Astrocyte (in vitro differentiated cells and primary cell): ENCODE measurements around the gene ANKH. TPM values are rescaled to one million over a fixed set of nuclear protein-coding genes. Genes with fewer than 3 reads are reported as not detected.

ENCODE experiments used
- DNase-seq: peaks from one replicate; pipeline ENCODE4 v3.0.0-alpha.2; 2010; ENCODE audit warnings: low read depth
- FAIRE-seq: peaks from 2 replicates; lab custom pipeline; 2011; peaks lifted over from hg19 to GRCh38; lab: Jason Lieb, UNC
- H2AFZ ChIP-seq: 2 replicates; pipeline ENCODE4 v1.6.0; 2012; ENCODE audit warnings: low read depth, low read length, inconsistent platforms
- H3K27ac ChIP-seq: 2 replicates; pipeline ENCODE4 v1.5.1; 2011; ENCODE audit warnings: low read depth, low read length, inconsistent platforms
- H3K27me3 ChIP-seq: 2 replicates; pipeline ENCODE4 v1.6.0; 2011; ENCODE audit warnings: low read length, inconsistent platforms; ENCODE audit not compliant: insufficient read depth
- H3K36me3 ChIP-seq: 2 replicates; pipeline ENCODE4 v1.5.1; 2011; ENCODE audit warnings: low read length, inconsistent platforms; ENCODE audit not compliant: insufficient read depth
- H3K4me1 ChIP-seq: 2 replicates; pipeline ENCODE4 v1.5.1; 2011; ENCODE audit warnings: low read length, inconsistent platforms; ENCODE audit not compliant: insufficient read depth
- H3K4me2 ChIP-seq: 2 replicates; pipeline ENCODE4 v1.6.0; 2012; ENCODE audit warnings: low read length, inconsistent platforms
- H3K4me3 ChIP-seq: 2 replicates; pipeline ENCODE4 v1.5.1; 2011; ENCODE audit warnings: low read depth, mild to moderate bottlenecking, low read length, inconsistent platforms; ENCODE audit not compliant: insufficient read depth
- H3K79me2 ChIP-seq: 2 replicates; pipeline ENCODE4 v1.6.0; 2012; ENCODE audit warnings: mild to moderate bottlenecking, low read length, inconsistent platforms; ENCODE audit not compliant: insufficient read depth
- H3K9ac ChIP-seq: 2 replicates; pipeline ENCODE4 v1.6.0; 2012; ENCODE audit warnings: mild to moderate bottlenecking, low read length, inconsistent platforms
- H3K9me3 ChIP-seq: 2 replicates; pipeline ENCODE4 v1.5.1; 2012; ENCODE audit warnings: low read depth, mild to moderate bottlenecking, low read length, inconsistent platforms; ENCODE audit not compliant: insufficient read depth
- H4K20me1 ChIP-seq: 2 replicates; pipeline ENCODE4 v1.6.0; 2012; ENCODE audit warnings: low read length, inconsistent platforms; ENCODE audit not compliant: insufficient read depth
- H3K27ac Mint-ChIP-seq: one replicate; pipeline ENCODE4 v1.8.0; 2021; ENCODE audit warnings: mild to moderate bottlenecking, mixed read lengths; ENCODE audit not compliant: unreplicated experiment
- H3K27me3 Mint-ChIP-seq: one replicate; pipeline ENCODE4 v1.8.0; 2021; ENCODE audit warnings: low read depth, mixed read lengths; ENCODE audit not compliant: unreplicated experiment
- H3K36me3 Mint-ChIP-seq: one replicate; pipeline ENCODE4 v1.8.0; 2021; ENCODE audit warnings: low read depth, mixed read lengths; ENCODE audit not compliant: unreplicated experiment
- H3K4me1 Mint-ChIP-seq: one replicate; pipeline ENCODE4 v1.8.0; 2021; ENCODE audit warnings: low read depth, mixed read lengths; ENCODE audit not compliant: unreplicated experiment
- H3K4me3 Mint-ChIP-seq: one replicate; pipeline ENCODE4 v1.8.0; 2021; ENCODE audit warnings: mild to moderate bottlenecking, moderate library complexity, mixed read lengths; ENCODE audit not compliant: unreplicated experiment
- H3K9me3 Mint-ChIP-seq: one replicate; pipeline ENCODE4 v1.8.0; 2021; ENCODE audit warnings: mild to moderate bottlenecking, mixed read lengths; ENCODE audit not compliant: unreplicated experiment
- EZH2 ChIP-seq: IDR thresholded peaks from 2 replicates; pipeline ENCODE4 v1.6.1; 2012; ENCODE audit warnings: mild to moderate bottlenecking, low read length, inconsistent platforms; ENCODE audit not compliant: insufficient read depth
- total RNA-seq: library from RNA; stranded (reverse); gene quantifications from 2 replicates; pipeline ENCODE4 v1.2.1, GENCODE V29; 2021
- TF ChIP-seq, protein P1 (sequence below): IDR thresholded peaks from 2 replicates; pipeline ENCODE4 v1.5.1; 2011; ENCODE audit warnings: low read depth, mild to moderate bottlenecking, inconsistent platforms, low read length, moderate library complexity; ENCODE audit not compliant: insufficient read depth

ANKH gene
- total RNA-seq, 1 donor from 2014 or later: 15.8 TPM

DNA sequence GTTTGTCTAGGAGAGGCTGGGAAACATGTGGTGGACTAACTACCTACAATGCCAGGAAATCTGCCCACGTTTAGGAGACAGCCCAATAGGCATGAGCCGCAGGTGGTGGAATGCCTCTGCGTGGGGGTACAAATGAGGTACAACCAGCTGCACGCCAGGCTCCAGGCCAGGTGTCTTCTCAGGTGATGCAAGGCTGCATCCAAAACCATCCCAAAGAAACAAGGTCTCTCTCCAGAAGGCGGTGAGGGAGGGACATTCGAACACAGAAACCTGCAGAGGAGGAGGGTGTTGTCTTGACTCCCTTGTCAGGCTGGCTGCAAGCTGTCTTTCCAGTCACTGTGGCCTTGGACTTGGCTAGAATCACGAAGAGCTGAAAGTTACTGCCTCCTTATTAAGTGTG lies 11.6 kb downstream of the ANKH start:
- FAIRE-seq (no peak), DNase-seq (no peak)
- Histone ChIP-seq H2AFZ (no peak overlapping the region), H3K9me3 (no peaks in the 10 kb centered on the region), H3K9ac (no peak overlapping the region), H3K79me2 (peaks cover 21% of the 10 kb centered on the region), H3K4me2 (no peak overlapping the region), H4K20me1 (peaks cover 48% of the 10 kb centered on the region), H3K4me1 (no peaks in the 10 kb centered on the region), H3K36me3 (no peaks in the 10 kb centered on the region), H3K4me3 (no peak overlapping the region), H3K27me3 (no peaks in the 10 kb centered on the region), H3K27ac (no peak overlapping the region)
- H3K27ac Mint-ChIP-seq: no peak overlapping the region
- peaks cover 5% of the 10 kb centered on the region for H3K27me3 Mint-ChIP-seq
- H3K36me3 Mint-ChIP-seq: no peaks in the 10 kb centered on the region
- peaks cover 2% of the 10 kb centered on the region for H3K4me1 Mint-ChIP-seq
- H3K9me3 Mint-ChIP-seq: no peaks in the 10 kb centered on the region
- H3K4me3 Mint-ChIP-seq: no peak overlapping the region
- no peak for TF ChIP-seq EZH2
- TF ChIP-seq, protein P1, sequence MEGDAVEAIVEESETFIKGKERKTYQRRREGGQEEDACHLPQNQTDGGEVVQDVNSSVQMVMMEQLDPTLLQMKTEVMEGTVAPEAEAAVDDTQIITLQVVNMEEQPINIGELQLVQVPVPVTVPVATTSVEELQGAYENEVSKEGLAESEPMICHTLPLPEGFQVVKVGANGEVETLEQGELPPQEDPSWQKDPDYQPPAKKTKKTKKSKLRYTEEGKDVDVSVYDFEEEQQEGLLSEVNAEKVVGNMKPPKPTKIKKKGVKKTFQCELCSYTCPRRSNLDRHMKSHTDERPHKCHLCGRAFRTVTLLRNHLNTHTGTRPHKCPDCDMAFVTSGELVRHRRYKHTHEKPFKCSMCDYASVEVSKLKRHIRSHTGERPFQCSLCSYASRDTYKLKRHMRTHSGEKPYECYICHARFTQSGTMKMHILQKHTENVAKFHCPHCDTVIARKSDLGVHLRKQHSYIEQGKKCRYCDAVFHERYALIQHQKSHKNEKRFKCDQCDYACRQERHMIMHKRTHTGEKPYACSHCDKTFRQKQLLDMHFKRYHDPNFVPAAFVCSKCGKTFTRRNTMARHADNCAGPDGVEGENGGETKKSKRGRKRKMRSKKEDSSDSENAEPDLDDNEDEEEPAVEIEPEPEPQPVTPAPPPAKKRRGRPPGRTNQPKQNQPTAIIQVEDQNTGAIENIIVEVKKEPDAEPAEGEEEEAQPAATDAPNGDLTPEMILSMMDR: no peak

- no peak overlapping the region for H3K4me2 ChIP-seq
- no peaks in the 10 kb centered on the region for H3K4me1 ChIP-seq
- H2AFZ ChIP-seq: no peak overlapping the region
- H3K79me2 ChIP-seq: peaks cover 21% of the 10 kb centered on the region
- H3K27me3 Mint-ChIP-seq: peaks cover 5% of the 10 kb centered on the region
- H3K9ac ChIP-seq: no peak overlapping the region
- H3K4me3 ChIP-seq: no peak overlapping the region
- H3K27ac ChIP-seq: no peak overlapping the region
- H3K36me3 ChIP-seq: no peaks in the 10 kb centered on the region
- DNase-seq: no peak
- H3K9me3 Mint-ChIP-seq: no peaks in the 10 kb centered on the region
- no peaks in the 10 kb centered on the region for H3K9me3 ChIP-seq
- no peak for TF ChIP-seq EZH2
- TF ChIP-seq, protein P1: no peak
- FAIRE-seq: no peak
- no peaks in the 10 kb centered on the region for H3K27me3 ChIP-seq
- H3K4me3 Mint-ChIP-seq: no peak overlapping the region
- H3K36me3 Mint-ChIP-seq: no peaks in the 10 kb centered on the region
- peaks cover 2% of the 10 kb centered on the region for H3K4me1 Mint-ChIP-seq
- peaks cover 52% of the 10 kb centered on the region for H4K20me1 ChIP-seq
- no peak overlapping the region for H3K27ac Mint-ChIP-seq
These were observed 12.4 kb downstream of the ANKH start for GRCh38 chr5:14859150-14859549.

DNA sequence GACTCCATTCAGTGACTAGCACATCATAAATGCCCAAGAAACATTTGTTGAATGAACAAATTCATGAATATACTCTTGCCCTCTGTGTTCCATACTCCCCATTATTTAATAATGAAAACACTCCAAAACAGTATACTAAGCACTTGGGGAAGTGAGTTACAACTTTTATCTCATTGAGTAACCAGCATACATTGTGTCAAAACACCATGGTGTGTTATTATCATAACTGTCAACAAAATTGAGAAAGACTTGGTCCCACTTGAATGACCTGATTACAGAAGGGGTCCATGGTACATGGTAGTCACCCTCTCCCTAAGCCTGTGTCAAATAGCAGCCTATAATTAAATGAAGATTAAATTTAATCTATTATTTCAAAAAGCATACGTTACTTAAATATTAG lies 16.2 kb downstream of the ANKH start:
- Mint-ChIP-seq H3K36me3 (no peaks in the 10 kb centered on the region), H3K27me3 (no peaks in the 10 kb centered on the region), H3K4me1 (peaks cover 5% of the 10 kb centered on the region), H3K9me3 (no peaks in the 10 kb centered on the region), H3K4me3 (no peak overlapping the region), H3K27ac (no peak overlapping the region)
- FAIRE-seq (no peak), DNase-seq (no peak)
- Histone ChIP-seq H3K79me2 (peaks cover 8% of the 10 kb centered on the region), H3K27ac (no peak overlapping the region), H3K27me3 (no peaks in the 10 kb centered on the region), H3K4me1 (no peaks in the 10 kb centered on the region), H3K9me3 (no peaks in the 10 kb centered on the region), H4K20me1 (peaks cover 41% of the 10 kb centered on the region), H3K4me3 (no peak overlapping the region), H2AFZ (no peak overlapping the region), H3K4me2 (no peak overlapping the region), H3K9ac (no peak overlapping the region), H3K36me3 (no peaks in the 10 kb centered on the region)
- TF ChIP-seq, protein P1: no peak
- TF ChIP-seq EZH2: no peak
